OCI-LY1 (cell line): ENCODE results near the gene PRPF19.

Source experiments
- H2AFZ ChIP-seq: fragments of 200-600 bp; sonication (generic), shearing (Covaris generic); 2 replicates; pipeline ENCODE4 v1.6.0; 2014; ENCODE audit warnings: antibody characterized with exemption, mild to moderate bottlenecking, low read length
- H3F3A ChIP-seq: fragments of 200-600 bp; sonication (generic), shearing (Covaris generic); 2 replicates; pipeline ENCODE4 v1.6.0; 2014; ENCODE audit warnings: mild to moderate bottlenecking, antibody characterized with exemption, low read length, moderate library complexity; ENCODE audit not compliant: insufficient read depth
- H3K27ac ChIP-seq: fragments of 200-600 bp; sonication (generic); 2 replicates; pipeline ENCODE4 v1.5.1; 2014; ENCODE audit warnings: low read length, mixed run types, mild to moderate bottlenecking, low read depth; ENCODE audit not compliant: poor library complexity, severe bottlenecking
- H3K27me3 ChIP-seq: fragments of 200-600 bp; sonication (generic); 2 replicates; pipeline ENCODE4 v1.6.0; 2014; ENCODE audit warnings: antibody characterized with exemption, mild to moderate bottlenecking, low read length, moderate library complexity; ENCODE audit not compliant: insufficient read depth
- H3K36me3 ChIP-seq: fragments of 200-600 bp; sonication (generic); 2 replicates; pipeline ENCODE4 v1.6.1; 2014; ENCODE audit warnings: mild to moderate bottlenecking, antibody characterized with exemption, low read length, moderate library complexity, mixed read lengths; ENCODE audit not compliant: insufficient read depth
- H3K4me1 ChIP-seq: fragments of 200-600 bp; sonication (generic); 2 replicates; pipeline ENCODE4 v1.5.1; 2014; ENCODE audit warnings: mild to moderate bottlenecking, low read length, moderate library complexity; ENCODE audit not compliant: insufficient read depth, severe bottlenecking
- H3K4me2 ChIP-seq: fragments of 200-600 bp; sonication (generic), shearing (Covaris generic); 2 replicates; pipeline ENCODE4 v1.6.1; 2014; ENCODE audit warnings: low read length
- H3K4me3 ChIP-seq: fragments of 200-600 bp; sonication (generic); 2 replicates; pipeline ENCODE4 v1.5.1; 2014; ENCODE audit warnings: low read length, low read depth, mild to moderate bottlenecking, mixed read lengths; ENCODE audit not compliant: poor library complexity, severe bottlenecking
- H3K79me2 ChIP-seq: fragments of 200-600 bp; shearing (Covaris generic); 2 replicates; pipeline ENCODE4 v1.6.1; 2016; ENCODE audit warnings: mixed run types, low read length, mixed read lengths; ENCODE audit not compliant: insufficient read depth
- H3K9ac ChIP-seq: fragments of 200-600 bp; sonication (generic), shearing (Covaris generic); 2 replicates; pipeline ENCODE4 v1.6.1; 2014; ENCODE audit warnings: mild to moderate bottlenecking, low read length, mixed read lengths
- H3K9me2 ChIP-seq: fragments of 200-600 bp; sonication (generic), shearing (Covaris generic); 2 replicates; pipeline ENCODE4 v1.6.1; 2014; ENCODE audit warnings: low read depth, mild to moderate bottlenecking, low read length, mixed read lengths
- H3K9me3 ChIP-seq: fragments of 200-600 bp; shearing (Covaris generic); 2 replicates; pipeline ENCODE4 v1.6.1; 2014; ENCODE audit warnings: low read length, mixed read lengths
- H4K20me1 ChIP-seq: fragments of 200-600 bp; sonication (generic), shearing (Covaris generic); 2 replicates; pipeline ENCODE4 v1.6.0; 2016; ENCODE audit warnings: mild to moderate bottlenecking, low read length; ENCODE audit not compliant: insufficient read depth
- EZH2 ChIP-seq: fragments of 200-600 bp; sonication (generic), shearing (Covaris generic); IDR thresholded peaks from 2 replicates; pipeline ENCODE4 v1.8.0; 2017; ENCODE audit warnings: borderline replicate concordance, mixed run types, mild to moderate bottlenecking, antibody characterized with exemption, low read length, moderate library complexity, mixed read lengths
- TF ChIP-seq, protein P1 (sequence below): fragments of 200-600 bp; sonication (generic), shearing (Covaris generic); IDR thresholded peaks from 2 replicates; pipeline ENCODE4 v1.5.1; 2017; ENCODE audit warnings: mild to moderate bottlenecking, antibody characterized with exemption, low read length, moderate library complexity, mixed read lengths

PRPF19 gene

DNA sequence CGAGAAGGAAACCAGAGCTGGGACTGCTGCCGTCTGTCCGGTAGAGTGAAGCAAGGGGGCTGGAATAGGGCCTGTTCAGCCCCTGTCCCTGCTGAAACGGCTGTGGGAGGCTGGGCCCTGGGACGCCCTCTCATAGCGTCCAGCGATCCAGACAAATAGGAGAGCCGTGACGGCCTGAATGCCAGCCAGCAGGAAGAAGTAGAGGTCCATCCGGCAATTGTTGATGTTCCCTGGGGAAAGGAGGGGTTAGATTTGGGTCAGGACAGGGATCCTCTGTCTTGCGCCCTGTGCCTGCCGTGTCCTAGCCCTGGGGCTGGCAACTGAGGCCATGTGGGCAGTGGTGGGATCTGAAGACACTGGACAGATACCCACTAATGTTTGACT, 30.8 kb upstream of the PRPF19 start:
- Histone ChIP-seq H3K4me2 (no peak overlapping the region), H3F3A (no peaks in the 10 kb centered on the region), H3K27ac (no peak overlapping the region), H3K36me3 (no peaks in the 10 kb centered on the region), H3K9me3 (no peaks in the 10 kb centered on the region), H3K27me3 (no peaks in the 10 kb centered on the region), H3K4me3 (no peak overlapping the region), H3K9me2 (no peaks in the 10 kb centered on the region), H4K20me1 (no peaks in the 10 kb centered on the region), H3K9ac (no peak overlapping the region), H3K79me2 (no peaks in the 10 kb centered on the region), H2AFZ (no peak overlapping the region), H3K4me1 (peaks cover 29% of the 10 kb centered on the region)
- TF ChIP-seq EZH2 = no peak
- TF ChIP-seq, protein P1, sequence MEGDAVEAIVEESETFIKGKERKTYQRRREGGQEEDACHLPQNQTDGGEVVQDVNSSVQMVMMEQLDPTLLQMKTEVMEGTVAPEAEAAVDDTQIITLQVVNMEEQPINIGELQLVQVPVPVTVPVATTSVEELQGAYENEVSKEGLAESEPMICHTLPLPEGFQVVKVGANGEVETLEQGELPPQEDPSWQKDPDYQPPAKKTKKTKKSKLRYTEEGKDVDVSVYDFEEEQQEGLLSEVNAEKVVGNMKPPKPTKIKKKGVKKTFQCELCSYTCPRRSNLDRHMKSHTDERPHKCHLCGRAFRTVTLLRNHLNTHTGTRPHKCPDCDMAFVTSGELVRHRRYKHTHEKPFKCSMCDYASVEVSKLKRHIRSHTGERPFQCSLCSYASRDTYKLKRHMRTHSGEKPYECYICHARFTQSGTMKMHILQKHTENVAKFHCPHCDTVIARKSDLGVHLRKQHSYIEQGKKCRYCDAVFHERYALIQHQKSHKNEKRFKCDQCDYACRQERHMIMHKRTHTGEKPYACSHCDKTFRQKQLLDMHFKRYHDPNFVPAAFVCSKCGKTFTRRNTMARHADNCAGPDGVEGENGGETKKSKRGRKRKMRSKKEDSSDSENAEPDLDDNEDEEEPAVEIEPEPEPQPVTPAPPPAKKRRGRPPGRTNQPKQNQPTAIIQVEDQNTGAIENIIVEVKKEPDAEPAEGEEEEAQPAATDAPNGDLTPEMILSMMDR = no peak

DNA sequence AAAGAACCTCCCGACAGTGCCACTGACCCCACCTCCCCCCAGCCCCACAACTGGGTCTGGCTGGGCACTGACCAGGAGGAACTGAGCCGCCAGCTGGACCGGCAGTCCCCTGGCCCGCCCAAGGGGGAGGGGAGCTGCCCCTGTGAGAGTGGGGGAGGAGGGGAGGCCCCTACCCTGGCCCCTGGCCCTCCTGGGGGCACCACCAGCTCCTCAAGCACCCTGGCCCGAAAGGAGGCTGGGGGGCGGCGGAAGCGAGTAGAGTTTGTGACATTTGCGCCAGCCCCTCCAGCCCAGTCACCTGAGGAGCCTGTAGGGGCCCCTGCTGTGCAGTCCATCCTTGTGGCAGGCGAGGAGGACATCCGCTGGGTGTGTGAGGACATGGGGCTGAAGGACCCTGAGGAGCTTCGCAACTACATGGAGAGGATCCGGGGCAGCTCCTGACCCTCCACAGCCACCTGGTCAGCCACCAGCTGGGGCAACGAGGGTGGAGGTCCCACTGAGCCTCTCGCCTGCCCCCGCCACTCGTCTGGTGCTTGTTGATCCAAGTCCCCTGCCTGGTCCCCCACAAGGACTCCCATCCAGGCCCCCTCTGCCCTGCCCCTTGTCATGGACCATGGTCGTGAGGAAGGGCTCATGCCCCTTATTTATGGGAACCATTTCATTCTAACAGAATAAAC, 30.2 kb upstream of the PRPF19 start:
- Histone ChIP-seq H3K79me2 (no peaks in the 10 kb centered on the region), H3K27me3 (no peaks in the 10 kb centered on the region), H4K20me1 (no peaks in the 10 kb centered on the region), H3K36me3 (no peaks in the 10 kb centered on the region), H3K9me2 (no peaks in the 10 kb centered on the region), H3F3A (no peaks in the 10 kb centered on the region), H3K4me1 (peaks cover 29% of the 10 kb centered on the region), H2AFZ (no peak overlapping the region), H3K4me3 (no peak overlapping the region), H3K27ac (no peak overlapping the region), H3K4me2 (no peak overlapping the region), H3K9ac (no peak overlapping the region), H3K9me3 (no peaks in the 10 kb centered on the region)
- TF ChIP-seq, protein P1 = no peak
- TF ChIP-seq EZH2 = no peak

DNA sequence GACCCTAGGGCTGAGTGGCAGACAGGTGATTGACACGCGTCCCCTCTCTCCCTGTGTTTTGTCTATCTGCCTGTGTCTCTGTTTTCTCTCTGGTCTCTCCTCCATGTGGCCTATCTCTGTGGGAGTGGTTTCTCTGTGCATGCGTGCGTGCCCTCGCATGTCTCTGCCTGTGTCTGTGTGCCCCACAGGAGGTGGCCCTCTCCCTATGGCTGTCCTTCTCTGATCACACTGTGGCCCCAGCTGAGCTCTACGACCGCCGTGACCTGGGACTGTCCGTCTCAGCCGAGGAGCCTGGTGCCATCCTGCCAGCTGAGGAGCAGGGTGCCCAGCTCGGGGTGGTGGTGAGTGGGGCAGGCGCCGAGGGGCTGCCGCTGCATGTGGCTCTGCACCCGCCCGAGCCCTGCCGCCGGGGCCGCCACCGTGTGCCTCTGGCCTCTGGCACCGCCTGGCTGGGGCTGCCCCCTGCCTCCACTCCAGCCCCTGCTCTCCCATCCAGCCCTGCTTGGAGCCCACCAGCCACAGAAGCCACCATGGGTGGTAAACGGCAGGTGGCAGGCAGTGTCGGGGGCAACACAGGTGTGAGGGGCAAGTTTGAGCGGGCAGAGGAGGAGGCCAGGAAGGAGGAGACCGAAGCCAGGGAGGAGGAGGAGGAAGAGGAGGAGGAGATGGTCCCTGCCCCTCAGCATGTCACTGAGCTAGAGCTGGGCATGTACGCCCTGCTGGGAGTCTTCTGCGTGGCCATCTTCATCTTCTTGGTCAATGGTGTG, 29.5 kb upstream of the PRPF19 start:
- Histone ChIP-seq H4K20me1 (no peaks in the 10 kb centered on the region), H3K36me3 (no peaks in the 10 kb centered on the region), H3K9ac (no peak overlapping the region), H2AFZ (no peak overlapping the region), H3K9me3 (no peaks in the 10 kb centered on the region), H3K4me2 (no peak overlapping the region), H3K4me1 (peaks cover 36% of the 10 kb centered on the region), H3K4me3 (no peak overlapping the region), H3K27me3 (no peaks in the 10 kb centered on the region), H3F3A (no peaks in the 10 kb centered on the region), H3K9me2 (no peaks in the 10 kb centered on the region), H3K79me2 (no peaks in the 10 kb centered on the region), H3K27ac (no peak overlapping the region)
- TF ChIP-seq, protein P1 = no peak
- TF ChIP-seq EZH2 = no peak
